HT1080 (cell line): ENCODE measurements around the gene EMC9. TPM values are rescaled to one million over a fixed set of nuclear protein-coding genes. Genes with fewer than 3 reads are reported as not detected.
"Not testable (repeated sequence)": the region's sequence is repeated elsewhere in the genome, so short reads cannot be mapped to it uniquely, and the experiment has no call there.

Experiments
- DNase-seq: peaks from one replicate; pipeline ENCODE4 v3.0.0-alpha.2; 2015; ENCODE audit warnings: low read depth
- total RNA-seq: library from RNA; depleted of rRNA; stranded (reverse); fragments of >200 nt; shearing (Covaris generic); gene quantifications from 2 replicates; pipeline ENCODE4 v1.2.3, GENCODE V29; 2014

EMC9 gene
- total RNA-seq, 1 experiment from 2014 or later, result 30.2 TPM

GRCh38 chr14:24110523-24110922 is 30.9 kb downstream of the EMC9 start:
- DNase-seq, result no peak

- no peak for DNase-seq
These were observed 31.3 kb downstream of the EMC9 start for GRCh38 chr14:24110060-24110459.

- no peak for DNase-seq
These were observed 33.0 kb downstream of the EMC9 start for GRCh38 chr14:24108336-24108874.

GRCh38 chr14:24106672-24107271 is 34.6 kb downstream of the EMC9 start:
- no peak for DNase-seq

GRCh38 chr14:24105609-24106239 is 35.7 kb downstream of the EMC9 start:
- DNase-seq, result not testable (repeated sequence)

- no peak for DNase-seq
These were observed 37.9 kb downstream of the EMC9 start for GRCh38 chr14:24103451-24103850.

- DNase-seq, result no peak
These were observed 38.9 kb downstream of the EMC9 start for GRCh38 chr14:24102357-24103048.

- no peak for DNase-seq
These were observed 40.4 kb downstream of the EMC9 start for GRCh38 chr14:24100982-24101494.

- DNase-seq, result no peak
These were observed 41.0 kb downstream of the EMC9 start for GRCh38 chr14:24100197-24100981.

- no peak for DNase-seq
These were observed 42.2 kb downstream of the EMC9 start for GRCh38 chr14:24098927-24099813.

GRCh38 chr14:24098229-24098926 is 43.0 kb downstream of the EMC9 start:
- no peak for DNase-seq

GRCh38 chr14:24096545-24097181 is 44.7 kb downstream of the EMC9 start:
- no peak for DNase-seq

GRCh38 chr14:24095271-24096068 is 45.9 kb downstream of the EMC9 start:
- DNase-seq, result peak; percentile 76

- peak; percentile 21 for DNase-seq
These were observed 46.5 kb downstream of the EMC9 start for GRCh38 chr14:24094841-24095270.

- peak; percentile 91 for DNase-seq
These were observed 47.2 kb downstream of the EMC9 start, which contains the start of gene PCK2 for GRCh38 chr14:24093901-24094840. Gene PCK2, plus strand, starts transcription at chr14:24094311. Its CDS starts 95 bp downstream, at chr14:24094406.

- no peak for DNase-seq
These were observed 48.0 kb downstream of the EMC9 start for GRCh38 chr14:24093207-24093900.
